Type B pancreatic cell (in vitro differentiated cells): ENCODE measurements around the gene TDRD12. TPM values are rescaled to one million over a fixed set of nuclear protein-coding genes. Genes with fewer than 3 reads are reported as not detected.
"Not testable (repeated sequence)": the region's sequence is repeated elsewhere in the genome, so short reads cannot be mapped to it uniquely, and the experiment has no call there.

ENCODE experiments used
- DNase-seq: peaks from one replicate; pipeline ENCODE4 v3.0.0; 2021; ENCODE audit warnings: mixed read lengths; ENCODE audit not compliant: unreplicated experiment; ENCODE audit errors: extremely low spot score
- H3K27ac Mint-ChIP-seq: 2 replicates; pipeline ENCODE4 v1.8.0; 2021; ENCODE audit warnings: mild to moderate bottlenecking, mixed read lengths
- H3K27me3 Mint-ChIP-seq: 2 replicates; pipeline ENCODE4 v1.8.0; 2021; ENCODE audit warnings: mixed read lengths
- H3K36me3 Mint-ChIP-seq: 2 replicates; pipeline ENCODE4 v1.8.0; 2021; ENCODE audit warnings: mixed read lengths
- H3K4me1 Mint-ChIP-seq: one replicate; pipeline ENCODE4 v1.8.0; 2021; ENCODE audit warnings: mixed read lengths; ENCODE audit not compliant: unreplicated experiment
- H3K4me3 Mint-ChIP-seq: 2 replicates; pipeline ENCODE4 v1.8.0; 2021; ENCODE audit warnings: mild to moderate bottlenecking, mixed read lengths
- H3K9me3 Mint-ChIP-seq: 2 replicates; pipeline ENCODE4 v1.8.0; 2021; ENCODE audit warnings: mixed read lengths
- CTCF ChIP-seq: fragments of 200-600 bp; sonication (generic); conservative IDR thresholded peaks from 2 replicates; pipeline ENCODE4 v1.5.0; 2021; ENCODE audit warnings: antibody characterized with exemption, mild to moderate bottlenecking
- total RNA-seq: library from RNA; stranded (reverse); gene quantifications from 2 replicates; pipeline ENCODE4 v1.2.1, GENCODE V29; 2021; ENCODE audit warnings: low replicate concordance

Gene TDRD12
- total RNA-seq, 1 donor from 2014 or later: 0.24 TPM

GRCh38 chr19:32828139-32828538 lies 108.6 kb downstream of the TDRD12 start:
- Mint-ChIP-seq H3K4me1 (peaks cover 5% of the 10 kb centered on the region), H3K9me3 (no peaks in the 10 kb centered on the region), H3K27ac (no peak overlapping the region), H3K36me3 (peaks cover 4% of the 10 kb centered on the region), H3K27me3 (no peaks in the 10 kb centered on the region), H3K4me3 (no peak overlapping the region)
- no peak for DNase-seq
- TF ChIP-seq CTCF: no peak

GRCh38 chr19:32828643-32829344 lies 109.2 kb downstream of the TDRD12 start:
- no peak overlapping the region for H3K4me3 Mint-ChIP-seq
- H3K4me1 Mint-ChIP-seq: peaks cover 5% of the 10 kb centered on the region
- H3K27me3 Mint-ChIP-seq: no peaks in the 10 kb centered on the region
- no peaks in the 10 kb centered on the region for H3K9me3 Mint-ChIP-seq
- H3K36me3 Mint-ChIP-seq: peaks cover 4% of the 10 kb centered on the region
- TF ChIP-seq CTCF: no peak
- no peak overlapping the region for H3K27ac Mint-ChIP-seq
- no peak for DNase-seq

GRCh38 chr19:32829345-32829896 lies 109.9 kb downstream of the TDRD12 start:
- H3K27ac Mint-ChIP-seq: no peak overlapping the region
- no peak overlapping the region for H3K4me3 Mint-ChIP-seq
- no peaks in the 10 kb centered on the region for H3K27me3 Mint-ChIP-seq
- TF ChIP-seq CTCF: no peak
- no peaks in the 10 kb centered on the region for H3K9me3 Mint-ChIP-seq
- peaks cover 4% of the 10 kb centered on the region for H3K36me3 Mint-ChIP-seq
- peaks cover 5% of the 10 kb centered on the region for H3K4me1 Mint-ChIP-seq
- no peak for DNase-seq

GRCh38 chr19:32830231-32831014 lies 110.9 kb downstream of the TDRD12 start:
- Mint-ChIP-seq H3K27ac (no peak overlapping the region), H3K9me3 (no peaks in the 10 kb centered on the region), H3K4me1 (no peaks in the 10 kb centered on the region), H3K4me3 (no peak overlapping the region), H3K27me3 (no peaks in the 10 kb centered on the region), H3K36me3 (peaks cover 4% of the 10 kb centered on the region)
- DNase-seq: no peak
- TF ChIP-seq CTCF: no peak

- peak; percentile 15 for DNase-seq
- H3K4me1 Mint-ChIP-seq: no peaks in the 10 kb centered on the region
- no peaks in the 10 kb centered on the region for H3K27me3 Mint-ChIP-seq
- no peaks in the 10 kb centered on the region for H3K9me3 Mint-ChIP-seq
- H3K27ac Mint-ChIP-seq: no peak overlapping the region
- no peak for TF ChIP-seq CTCF
- no peak overlapping the region for H3K4me3 Mint-ChIP-seq
- peaks cover 4% of the 10 kb centered on the region for H3K36me3 Mint-ChIP-seq
Measured at GRCh38 chr19:32831611-32832010, 112.0 kb downstream of the TDRD12 start.

GRCh38 chr19:32832094-32832493 lies 112.5 kb downstream of the TDRD12 start:
- DNase-seq: peak; percentile 27
- H3K4me1 Mint-ChIP-seq, H3K4me3 Mint-ChIP-seq, H3K9me3 Mint-ChIP-seq, H3K27ac Mint-ChIP-seq, H3K36me3 Mint-ChIP-seq, H3K27me3 Mint-ChIP-seq: not testable (repeated sequence)

GRCh38 chr19:32832825-32833224 lies 113.3 kb downstream of the TDRD12 start:
- H3K4me1 Mint-ChIP-seq, H3K36me3 Mint-ChIP-seq, H3K4me3 Mint-ChIP-seq, H3K9me3 Mint-ChIP-seq, H3K27ac Mint-ChIP-seq, H3K27me3 Mint-ChIP-seq, DNase-seq: not testable (repeated sequence)

GRCh38 chr19:32833388-32833787 lies 113.8 kb downstream of the TDRD12 start:
- not testable (repeated sequence) for H3K36me3 Mint-ChIP-seq, H3K9me3 Mint-ChIP-seq, H3K4me1 Mint-ChIP-seq, H3K4me3 Mint-ChIP-seq, H3K27me3 Mint-ChIP-seq, DNase-seq, H3K27ac Mint-ChIP-seq
